ENCODE measurements around the gene IL13.
"Not testable (repeated sequence)": the region's sequence is repeated elsewhere in the genome, so short reads cannot be mapped to it uniquely, and the experiment has no call there.

The IL13 gene

DNA sequence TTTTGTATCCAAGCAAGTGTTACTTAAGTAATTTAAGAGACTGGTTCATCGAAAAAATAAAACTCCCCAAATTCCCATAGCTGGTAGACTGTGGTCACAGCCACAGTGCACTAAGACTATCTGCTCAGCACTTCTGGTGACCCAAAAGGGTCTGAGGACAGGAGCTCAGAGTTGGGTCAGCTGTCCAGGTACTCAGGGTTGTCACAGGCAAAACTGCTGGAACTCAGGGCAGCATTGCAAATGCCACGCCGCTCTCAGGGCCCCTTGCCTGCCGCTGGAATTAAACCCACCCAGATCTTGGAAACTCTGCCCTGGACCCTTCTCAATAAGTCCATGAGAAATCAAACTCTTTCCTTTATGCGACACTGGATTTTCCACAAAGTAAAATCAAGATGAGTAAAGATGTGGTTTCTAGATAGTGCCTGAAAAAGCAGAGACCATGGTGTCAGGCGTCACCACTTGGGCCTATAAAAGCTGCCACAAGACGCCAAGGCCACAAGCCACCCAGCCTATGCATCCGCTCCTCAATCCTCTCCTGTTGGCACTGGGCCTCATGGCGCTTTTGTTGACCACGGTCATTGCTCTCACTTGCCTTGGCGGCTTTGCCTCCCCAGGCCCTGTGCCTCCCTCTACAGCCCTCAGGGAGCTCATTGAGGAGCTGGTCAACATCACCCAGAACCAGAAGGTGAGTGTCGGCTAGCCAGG is at the start of gene IL13:
Gene IL13 (plus strand): TSS at position 498 of the 705 bp plus-strand sequence. CDS start 14 bp downstream, at position 512.
- no peak for DNase-seq (ENCODE audit: low spot score)

DNA sequence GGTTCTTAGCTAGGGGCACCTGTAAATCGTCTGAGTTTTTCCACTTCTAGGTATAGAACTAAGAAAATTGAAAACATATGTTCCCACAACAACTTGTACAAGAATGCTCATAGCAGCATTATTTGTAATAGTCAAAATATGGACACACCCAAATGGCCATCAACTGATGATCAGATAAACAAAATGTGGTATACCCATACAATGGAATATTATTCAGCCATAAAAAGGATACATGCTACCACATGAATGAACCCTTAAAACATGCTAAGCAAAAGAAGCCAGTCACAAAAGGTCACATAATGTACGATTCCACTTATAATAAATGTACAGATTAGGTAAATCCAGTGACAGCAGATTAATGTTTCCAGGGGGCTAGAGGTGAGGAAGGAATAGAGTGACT is 46.0 kb upstream of the IL13 start:
- DNase-seq (ENCODE audit: low spot score) = no peak

DNA sequence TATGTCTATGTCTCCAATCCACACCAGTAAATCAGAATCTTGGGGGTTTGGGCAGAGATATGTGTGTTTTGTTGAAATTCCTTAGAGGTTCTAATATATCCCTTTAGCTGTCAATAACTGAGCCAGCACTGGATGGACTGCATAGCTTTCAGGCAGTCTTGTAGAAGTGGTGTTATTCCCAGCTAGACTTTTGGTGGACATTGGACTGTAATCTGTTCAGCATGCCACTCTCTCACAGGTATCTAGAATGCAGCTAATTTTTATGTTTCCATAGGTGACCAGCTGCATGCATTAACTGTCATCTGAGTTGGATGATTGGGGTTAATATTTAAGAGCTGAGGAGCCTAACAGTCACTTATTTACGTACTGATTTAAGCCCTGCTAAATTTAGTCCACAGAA is 45.1 kb upstream of the IL13 start:
- no peak for DNase-seq (ENCODE audit: low spot score)

DNA sequence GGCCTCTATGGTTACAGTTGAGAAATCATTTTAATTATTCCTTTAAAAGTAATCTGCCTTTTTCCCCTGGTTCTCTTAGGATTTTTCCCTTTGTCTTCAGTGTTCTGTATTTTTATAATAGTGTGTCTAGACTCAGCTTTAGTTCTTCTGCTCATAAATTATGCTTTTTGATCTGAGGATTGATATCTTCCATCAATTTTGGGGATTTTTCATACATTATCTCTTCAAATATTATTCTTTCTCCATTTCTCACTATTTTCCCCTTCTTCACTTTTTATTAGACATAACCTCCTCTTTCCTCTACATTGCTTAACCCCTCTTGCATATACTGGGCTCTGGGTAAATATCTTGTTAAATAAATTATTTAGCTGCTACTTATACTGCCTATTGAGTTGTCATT is 36.3 kb upstream of the IL13 start:
- no peak for DNase-seq (ENCODE audit: low spot score)

DNA sequence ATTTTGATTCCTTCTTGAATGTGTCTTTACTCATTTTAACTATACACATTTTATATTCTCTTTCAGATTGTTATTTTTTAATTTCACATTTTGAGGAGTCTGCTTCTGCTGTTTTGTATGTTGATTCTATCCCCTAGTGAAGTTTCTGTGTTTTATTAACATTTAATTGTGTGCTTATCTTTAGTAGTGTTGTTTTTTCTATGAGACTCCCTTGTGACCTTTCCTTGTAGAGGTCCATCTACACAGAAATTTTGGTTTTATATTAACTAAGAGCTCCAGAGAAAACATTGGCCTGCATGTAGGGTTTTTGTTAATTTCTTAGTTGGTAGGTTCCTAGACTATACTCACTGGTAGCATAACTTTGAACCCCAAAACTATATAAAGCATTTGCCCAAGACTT is 35.4 kb upstream of the IL13 start:
- DNase-seq (ENCODE audit: low spot score) = no peak

DNA sequence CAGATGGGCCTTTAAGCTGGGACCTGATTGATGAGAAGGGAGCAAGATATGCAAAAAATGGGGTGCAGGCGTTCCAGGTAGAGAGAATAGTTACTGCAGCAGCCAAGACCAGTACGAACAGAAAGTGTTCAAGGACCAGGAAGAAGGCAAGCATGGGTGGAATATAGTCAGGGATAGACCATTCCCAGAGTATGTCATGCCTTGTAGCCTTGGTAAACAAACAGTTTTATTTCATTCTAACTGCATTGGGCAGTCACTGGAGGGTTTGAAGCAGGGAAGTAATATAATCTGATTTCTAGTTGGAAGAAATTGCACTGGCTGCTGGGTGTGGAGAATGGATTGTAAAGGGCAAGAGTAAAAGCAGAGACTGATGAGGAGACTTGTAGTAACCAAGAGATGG is 30.5 kb upstream of the IL13 start:
- DNase-seq (ENCODE audit: low spot score) = no peak

DNA sequence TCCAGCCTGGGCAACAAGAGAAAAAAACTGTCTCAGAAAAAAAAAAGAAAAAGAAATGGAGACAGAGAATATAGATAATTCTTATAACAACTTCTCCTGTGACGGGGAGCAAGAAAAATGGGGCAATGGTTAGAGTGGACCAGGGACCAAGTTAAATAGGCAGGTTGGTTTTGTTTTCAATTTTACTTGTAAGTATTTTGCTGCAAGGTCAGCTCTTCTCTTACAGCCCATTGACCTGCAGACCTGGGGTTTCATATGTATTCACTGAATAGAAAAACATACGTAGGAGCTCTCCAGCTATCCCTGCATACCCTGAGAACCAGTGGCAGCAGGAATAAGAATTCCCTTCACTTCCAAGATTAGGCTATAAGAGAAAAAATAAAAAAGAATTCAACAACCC is 29.2 kb upstream of the IL13 start:
- no peak for DNase-seq (ENCODE audit: low spot score)

DNA sequence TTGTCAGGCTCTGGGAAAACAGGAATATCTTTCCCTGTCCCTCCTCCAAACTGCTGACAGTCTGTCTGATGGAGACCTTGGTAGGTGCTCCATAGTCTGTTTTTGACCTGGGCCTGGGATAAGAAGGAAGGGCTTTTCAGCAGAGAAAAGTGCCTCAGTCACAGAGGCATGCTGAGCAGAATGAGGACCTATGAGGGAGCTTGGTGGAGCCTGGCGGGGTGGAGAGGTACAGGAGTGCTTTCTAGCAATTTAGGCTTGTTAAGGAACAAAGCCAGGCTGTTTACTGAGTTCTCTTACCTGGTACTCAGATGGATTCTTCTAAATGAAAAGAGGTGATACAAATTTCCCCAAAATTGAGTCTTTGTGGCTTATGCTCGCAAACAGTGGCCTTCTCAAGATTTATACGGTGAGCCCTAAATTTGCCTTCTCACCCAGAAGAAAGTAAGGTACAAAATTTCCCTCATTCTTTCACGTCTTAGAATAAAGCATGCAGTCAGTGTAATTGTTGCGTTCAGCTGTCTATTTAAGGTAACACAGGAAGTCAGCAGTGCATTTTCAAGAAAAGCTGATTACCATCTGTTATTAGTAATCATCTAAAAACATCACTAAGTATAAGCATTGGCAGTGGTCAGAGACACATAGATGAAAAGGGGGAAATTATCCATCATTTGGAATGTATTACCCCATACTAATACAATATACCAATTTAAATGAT is 28.6 kb upstream of the IL13 start:
- no peak for DNase-seq (ENCODE audit: low spot score)

DNA sequence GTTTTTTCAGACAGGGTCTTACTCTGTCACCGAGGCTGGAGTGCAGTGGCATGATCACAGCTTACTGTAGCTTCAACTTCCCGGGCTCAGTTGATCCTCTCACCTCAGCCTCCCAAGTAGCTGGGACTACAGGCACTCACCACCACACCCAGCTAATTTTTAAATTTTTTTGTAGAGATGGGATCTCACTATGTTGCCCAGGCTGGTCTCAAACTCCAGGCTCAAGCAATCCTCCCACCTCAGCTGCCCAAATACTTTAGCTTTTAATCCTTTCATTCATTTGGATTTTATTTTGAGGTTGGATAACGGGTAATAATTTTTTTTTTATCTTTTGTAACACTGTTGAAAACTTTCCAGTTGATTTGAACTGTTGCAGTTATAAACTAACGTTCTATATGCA is 24.4 kb upstream of the IL13 start:
- not testable (repeated sequence) for DNase-seq (ENCODE audit: low spot score)

DNA sequence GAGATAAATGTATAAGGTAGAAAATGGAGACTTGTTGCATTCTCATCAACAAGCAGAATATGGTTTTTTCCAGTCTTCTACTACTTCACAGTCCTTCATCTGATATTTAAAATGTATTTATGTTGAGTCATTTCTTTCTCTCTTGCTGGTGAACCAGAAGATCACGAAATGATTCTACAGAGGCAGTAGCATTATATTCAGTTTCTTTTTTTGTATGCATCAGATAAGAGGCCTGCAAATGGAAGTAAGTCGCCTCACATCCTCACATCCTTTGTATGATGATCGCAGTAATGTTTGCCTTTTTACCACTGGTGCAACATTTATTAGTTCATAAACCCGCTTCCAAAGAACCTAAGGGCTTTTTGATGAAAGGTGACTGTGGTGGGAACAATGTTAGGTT is 22.1 kb upstream of the IL13 start:
- DNase-seq (ENCODE audit: low spot score) = no peak

DNA sequence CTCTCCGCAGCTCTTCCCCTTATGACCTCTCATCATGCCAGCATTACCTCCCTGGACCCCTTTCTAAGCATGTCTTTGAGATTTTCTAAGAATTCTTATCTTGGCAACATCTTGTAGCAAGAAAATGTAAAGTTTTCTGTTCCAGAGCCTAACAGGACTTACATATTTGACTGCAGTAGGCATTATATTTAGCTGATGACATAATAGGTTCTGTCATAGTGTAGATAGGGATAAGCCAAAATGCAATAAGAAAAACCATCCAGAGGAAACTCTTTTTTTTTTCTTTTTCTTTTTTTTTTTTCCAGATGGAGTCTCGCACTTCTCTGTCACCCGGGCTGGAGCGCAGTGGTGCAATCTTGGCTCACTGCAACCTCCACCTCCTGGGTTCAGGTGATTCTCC is 20.7 kb upstream of the IL13 start:
- no peak for DNase-seq (ENCODE audit: low spot score)

DNA sequence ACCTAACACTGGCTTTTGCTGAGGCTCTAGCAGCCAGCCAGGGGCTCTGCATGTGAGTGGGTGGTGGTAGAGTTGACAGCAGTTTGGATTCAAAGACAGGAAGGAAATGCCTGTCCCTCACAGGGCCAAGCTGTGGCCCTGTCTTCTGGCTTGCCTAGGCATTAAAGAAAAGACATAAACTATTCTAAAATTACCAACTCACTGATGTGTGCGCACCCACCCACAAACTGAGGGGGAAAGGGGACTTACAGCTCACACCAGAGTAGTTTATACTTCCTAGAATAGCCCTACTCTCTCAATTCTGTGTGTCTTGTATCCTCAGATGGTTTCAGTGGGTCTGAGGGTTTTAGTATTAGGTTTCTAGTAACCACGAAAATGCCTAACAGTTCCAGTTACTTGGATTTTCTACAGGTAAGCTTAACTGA is 18.3 kb upstream of the IL13 start:
- DNase-seq (ENCODE audit: low spot score) = no peak

DNA sequence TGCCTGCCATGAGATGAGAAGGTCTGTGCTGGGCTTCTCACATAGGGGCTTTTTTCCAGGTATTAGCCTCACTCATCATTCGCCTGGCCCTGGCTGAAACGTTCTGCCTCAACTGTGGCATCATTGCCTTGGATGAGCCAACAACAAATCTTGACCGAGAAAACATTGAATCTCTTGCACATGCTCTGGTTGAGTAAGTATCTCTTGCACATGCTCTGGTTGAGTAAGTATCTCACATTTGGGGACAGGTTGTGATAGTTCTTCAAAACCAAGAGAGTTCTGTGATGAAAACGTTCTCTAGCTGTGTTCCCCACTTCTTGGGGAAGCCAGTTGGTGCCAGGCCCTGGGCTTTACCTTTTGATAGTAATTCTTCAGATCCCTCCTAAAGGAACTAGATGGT is 17.4 kb upstream of the IL13 start:
- no peak for DNase-seq (ENCODE audit: low spot score)

DNA sequence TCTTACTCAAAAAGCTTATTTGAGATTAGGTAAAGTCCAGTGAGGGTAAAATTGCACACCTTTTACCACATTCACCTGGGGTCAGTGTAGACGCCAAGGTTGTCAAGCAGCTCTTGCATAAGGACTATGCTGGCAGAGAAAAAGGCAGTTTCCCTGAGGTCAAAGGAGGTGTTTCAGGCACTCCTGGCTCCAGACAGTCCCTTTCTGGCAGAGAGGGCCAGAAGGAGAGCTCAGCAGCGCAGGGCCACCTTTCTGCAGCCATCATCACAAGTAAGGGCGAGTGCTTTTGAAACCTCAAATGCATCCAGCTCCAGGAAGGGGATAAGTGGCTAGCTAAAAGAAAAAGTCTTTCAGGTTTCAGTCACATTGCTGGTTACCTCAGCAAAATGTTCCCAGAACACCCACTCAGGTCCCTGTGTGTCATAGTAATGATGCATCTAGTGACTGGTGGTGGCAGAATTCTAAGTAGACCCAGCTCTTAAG is 16.7 kb upstream of the IL13 start:
- no peak for DNase-seq (ENCODE audit: low spot score)

DNA sequence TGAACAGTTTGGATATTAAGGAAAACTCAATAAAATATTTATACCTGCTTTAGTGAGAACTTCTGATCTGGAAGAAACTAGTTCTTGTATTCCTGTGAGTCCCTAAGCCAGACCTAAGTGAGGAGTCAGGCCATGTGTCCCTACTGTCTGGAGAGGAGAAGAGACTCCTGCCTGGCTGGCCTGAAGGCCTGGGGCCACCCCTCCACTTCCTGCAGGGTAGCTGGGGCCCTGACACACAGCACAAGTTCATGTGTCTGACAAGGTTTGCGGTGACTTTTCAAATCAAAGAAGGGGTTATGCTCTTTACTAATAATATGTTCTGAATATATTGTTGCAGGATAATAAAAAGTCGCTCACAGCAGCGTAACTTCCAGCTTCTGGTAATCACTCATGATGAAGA is 16.1 kb upstream of the IL13 start:
- DNase-seq (ENCODE audit: low spot score) = no peak

DNA sequence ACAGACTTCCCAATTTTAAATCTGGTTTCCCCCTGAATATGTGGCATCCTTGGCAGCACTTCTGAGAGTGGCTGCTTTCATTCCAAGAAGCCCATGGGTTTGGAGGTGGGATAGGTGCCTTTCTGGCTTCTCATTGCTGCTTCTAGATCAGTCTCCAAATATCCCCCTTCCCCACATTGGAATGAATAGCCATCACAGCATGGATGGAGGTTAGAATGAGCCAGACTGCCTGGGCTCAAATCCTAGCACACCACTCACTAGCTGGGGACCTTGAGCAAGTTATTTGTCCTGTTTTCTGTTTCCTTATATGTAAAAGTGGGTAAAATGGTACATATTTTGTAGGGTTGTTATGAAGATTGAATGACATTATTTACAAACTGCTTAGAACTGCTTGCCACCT is 13.8 kb upstream of the IL13 start:
- no peak for DNase-seq (ENCODE audit: low spot score)

DNA sequence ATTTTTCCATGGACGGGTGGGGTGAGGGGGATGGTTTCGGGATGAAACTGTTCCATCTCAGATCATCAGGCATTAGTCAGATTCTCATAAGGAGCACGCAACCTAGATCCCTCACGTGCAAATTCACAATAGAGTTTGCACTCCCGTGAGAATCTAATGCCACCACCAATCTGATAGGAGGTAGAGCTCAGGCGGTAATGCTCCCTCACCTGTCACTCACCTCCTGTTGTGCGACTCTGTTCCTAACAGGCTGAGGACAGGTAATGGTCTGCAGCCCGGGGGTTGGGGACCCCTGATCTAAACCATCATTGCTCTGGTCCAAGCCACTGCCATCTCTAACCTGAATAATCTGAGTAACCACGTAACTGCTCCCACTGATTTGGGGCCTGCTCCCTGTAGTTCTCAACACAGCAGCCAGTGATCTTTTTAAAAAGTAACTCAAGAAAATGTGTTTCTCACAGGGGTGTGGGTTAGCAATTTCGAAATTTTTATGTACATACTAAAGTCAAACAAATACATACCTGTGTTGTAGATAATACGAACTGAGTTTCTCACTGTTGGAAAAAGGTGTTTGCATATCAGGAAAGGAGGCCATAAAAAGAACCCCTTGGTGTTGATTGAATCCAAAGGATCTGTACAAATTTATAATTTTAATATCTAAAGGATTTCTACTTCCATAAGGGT is 11.2 kb upstream of the IL13 start:
- DNase-seq (ENCODE audit: low spot score) = no peak

DNA sequence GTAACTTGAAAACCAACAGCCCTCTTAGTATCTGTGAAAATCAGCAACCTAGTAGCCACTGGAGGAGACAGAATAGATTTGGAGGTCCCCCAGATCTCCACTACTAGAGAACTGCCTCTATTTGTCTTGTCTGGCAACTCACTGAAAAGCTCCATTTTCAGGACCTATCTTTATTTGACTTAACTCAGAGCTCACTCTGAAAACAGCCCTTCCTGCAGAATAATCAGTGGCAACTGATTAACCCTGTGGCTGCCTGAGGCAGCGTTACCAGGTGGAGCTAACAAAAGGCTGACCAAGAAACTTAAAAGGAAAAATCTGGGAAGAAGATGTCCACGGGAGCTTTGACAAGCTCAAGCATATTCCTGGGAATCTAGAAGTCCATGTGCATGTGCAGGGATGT is 10.5 kb upstream of the IL13 start:
- no peak for DNase-seq (ENCODE audit: low spot score)

DNA sequence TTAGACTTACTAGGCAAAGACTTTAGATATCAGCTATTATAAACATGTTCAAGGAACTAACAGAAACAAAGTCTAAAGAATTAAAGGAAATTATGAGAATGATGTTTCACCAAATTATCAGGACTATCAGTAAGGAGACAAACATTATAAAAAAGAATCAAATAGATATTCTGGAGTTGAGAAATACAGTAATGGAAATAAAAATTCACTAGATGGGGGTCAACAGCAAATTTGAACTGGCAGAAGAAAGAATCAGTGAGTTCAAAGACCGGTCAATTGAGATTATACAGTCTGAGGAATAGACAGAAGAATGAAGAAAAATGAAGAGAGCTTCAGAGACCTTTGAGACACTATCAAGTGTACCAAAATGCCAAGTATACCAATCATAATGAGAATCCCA is 9.6 kb upstream of the IL13 start:
- no peak for DNase-seq (ENCODE audit: low spot score)

DNA sequence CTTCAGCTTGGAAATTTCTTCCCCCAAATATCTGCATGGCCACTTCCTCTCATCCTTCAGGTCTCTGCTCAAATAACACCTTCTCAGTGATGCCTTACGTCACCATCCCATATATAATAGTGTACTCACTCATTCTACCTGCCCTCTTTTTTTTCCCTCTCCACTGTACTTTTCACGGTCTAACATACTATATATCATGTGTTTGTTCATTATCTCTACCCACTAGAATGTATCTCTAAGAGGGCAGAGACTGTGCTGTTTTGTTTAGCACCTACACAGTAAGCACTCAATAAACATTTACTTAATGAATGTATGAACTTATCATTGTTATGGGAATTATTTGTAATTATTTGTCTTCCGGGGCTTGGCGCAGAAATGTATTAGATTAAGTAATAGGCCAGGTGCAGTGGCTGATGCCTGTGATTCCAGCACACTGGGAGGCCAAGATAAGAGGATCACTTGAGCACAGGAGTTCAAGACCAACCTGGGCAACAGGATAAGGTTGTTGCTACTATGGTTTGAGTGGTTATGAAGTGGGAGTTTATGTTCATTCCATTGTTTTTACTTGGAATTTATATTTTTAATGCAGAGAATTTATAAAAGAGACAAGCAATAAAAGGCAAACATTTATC is 6.0 kb upstream of the IL13 start:
- DNase-seq (ENCODE audit: low spot score) = no peak

DNA sequence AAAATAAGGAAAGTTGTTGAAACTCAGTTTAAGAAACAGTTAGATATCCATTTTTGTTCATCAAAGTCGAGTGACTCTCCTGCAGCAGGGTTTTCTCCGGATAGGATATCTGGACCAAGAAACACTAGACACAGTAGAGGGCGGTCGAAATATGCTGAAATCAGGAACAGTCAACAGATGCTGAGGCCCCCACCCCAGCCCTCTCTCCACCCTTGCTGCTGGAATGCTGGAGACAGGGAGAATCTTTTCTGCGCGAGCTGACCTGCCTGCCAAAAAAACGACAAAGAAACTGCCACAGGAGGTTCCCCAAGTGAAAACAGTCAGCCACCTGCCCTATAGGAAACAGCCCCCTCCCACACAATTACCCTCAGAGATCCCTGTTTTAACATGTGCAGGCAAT is 4.3 kb upstream of the IL13 start:
- DNase-seq (ENCODE audit: low spot score) = no peak
